Cardiac fibroblast (primary cell): ENCODE measurements around the gene RELL2.

Source experiments
- DNase-seq, 2 donors: peaks; one replicate each; pipeline versions ENCODE4 v3.0.0 to v3.0.0-alpha.2; 2010; ENCODE audit warnings: low read depth in 2 of 2
- H3K4me3 ChIP-seq, 2 donors: replicated peaks in 1 of 2; 1 replicate in 1 of 2; 2 replicates in 1 of 2; pipeline ENCODE4 v1.5.1; 2011; ENCODE audit warnings: low read depth in 2 of 2, low read length in 2 of 2, mild to moderate bottlenecking in 2 of 2, moderate library complexity in 1 of 2
- TF ChIP-seq, protein P1 (sequence below): IDR thresholded peaks from one replicate; pipeline ENCODE4 v1.5.1; 2011; ENCODE audit warnings: low read depth, mild to moderate bottlenecking, low read length, inconsistent platforms

Gene RELL2

GRCh38 chr5:141672841-141673813 lies 36.3 kb downstream of the RELL2 start:
- no peak overlapping the region for H3K4me3 ChIP-seq
- TF ChIP-seq, protein P1, sequence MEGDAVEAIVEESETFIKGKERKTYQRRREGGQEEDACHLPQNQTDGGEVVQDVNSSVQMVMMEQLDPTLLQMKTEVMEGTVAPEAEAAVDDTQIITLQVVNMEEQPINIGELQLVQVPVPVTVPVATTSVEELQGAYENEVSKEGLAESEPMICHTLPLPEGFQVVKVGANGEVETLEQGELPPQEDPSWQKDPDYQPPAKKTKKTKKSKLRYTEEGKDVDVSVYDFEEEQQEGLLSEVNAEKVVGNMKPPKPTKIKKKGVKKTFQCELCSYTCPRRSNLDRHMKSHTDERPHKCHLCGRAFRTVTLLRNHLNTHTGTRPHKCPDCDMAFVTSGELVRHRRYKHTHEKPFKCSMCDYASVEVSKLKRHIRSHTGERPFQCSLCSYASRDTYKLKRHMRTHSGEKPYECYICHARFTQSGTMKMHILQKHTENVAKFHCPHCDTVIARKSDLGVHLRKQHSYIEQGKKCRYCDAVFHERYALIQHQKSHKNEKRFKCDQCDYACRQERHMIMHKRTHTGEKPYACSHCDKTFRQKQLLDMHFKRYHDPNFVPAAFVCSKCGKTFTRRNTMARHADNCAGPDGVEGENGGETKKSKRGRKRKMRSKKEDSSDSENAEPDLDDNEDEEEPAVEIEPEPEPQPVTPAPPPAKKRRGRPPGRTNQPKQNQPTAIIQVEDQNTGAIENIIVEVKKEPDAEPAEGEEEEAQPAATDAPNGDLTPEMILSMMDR: no peak
- DNase-seq: peak in 1 of 2 donors; percentile 37

GRCh38 chr5:141674747-141675146 lies 38.0 kb downstream of the RELL2 start:
- no peak for DNase-seq
- TF ChIP-seq, protein P1: no peak
- H3K4me3 ChIP-seq: no peak overlapping the region

DNA sequence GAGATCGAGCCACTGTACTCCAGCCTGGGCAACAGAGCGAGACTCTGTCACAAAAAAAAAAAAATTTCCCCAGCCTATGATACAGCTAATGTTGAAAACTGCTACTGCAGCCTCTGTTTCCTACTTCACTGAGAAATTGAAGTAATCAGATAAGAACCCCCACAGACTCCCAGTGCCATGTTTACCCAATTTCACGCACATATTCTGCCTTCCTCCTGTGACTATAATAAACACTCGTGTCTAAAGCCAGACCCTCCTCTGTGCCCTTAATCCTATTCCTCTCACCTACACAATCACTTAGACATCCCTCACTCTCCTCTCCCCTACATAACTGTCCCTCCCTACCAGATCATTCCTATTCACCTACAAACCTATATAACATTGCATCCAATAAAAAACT lies 38.9 kb downstream of the RELL2 start:
- H3K4me3 ChIP-seq: no peak overlapping the region
- no peak for DNase-seq
- TF ChIP-seq, protein P1: no peak

DNA sequence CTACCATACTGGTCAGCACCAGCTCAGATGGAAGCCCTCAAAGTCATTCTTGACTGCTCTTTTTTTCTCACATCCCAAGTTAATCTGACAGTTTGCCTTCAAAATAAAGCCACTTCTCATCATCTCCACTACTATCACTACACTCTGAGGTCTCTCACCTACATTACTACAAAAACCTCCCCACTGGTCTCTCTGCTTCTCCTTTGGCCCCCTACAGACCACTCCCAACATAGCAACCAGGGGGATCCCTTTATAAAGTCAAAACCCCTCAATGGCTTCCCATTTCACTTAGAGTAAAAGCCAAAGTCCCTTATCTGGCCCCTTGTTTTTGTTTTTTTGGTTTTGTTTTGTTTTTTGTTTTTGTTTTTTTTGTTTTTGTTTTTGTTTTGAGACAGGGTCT lies 40.6 kb downstream of the RELL2 start:
- H3K4me3 ChIP-seq: no peak overlapping the region
- TF ChIP-seq, protein P1: peak; percentile 20
- DNase-seq: no peak

DNA sequence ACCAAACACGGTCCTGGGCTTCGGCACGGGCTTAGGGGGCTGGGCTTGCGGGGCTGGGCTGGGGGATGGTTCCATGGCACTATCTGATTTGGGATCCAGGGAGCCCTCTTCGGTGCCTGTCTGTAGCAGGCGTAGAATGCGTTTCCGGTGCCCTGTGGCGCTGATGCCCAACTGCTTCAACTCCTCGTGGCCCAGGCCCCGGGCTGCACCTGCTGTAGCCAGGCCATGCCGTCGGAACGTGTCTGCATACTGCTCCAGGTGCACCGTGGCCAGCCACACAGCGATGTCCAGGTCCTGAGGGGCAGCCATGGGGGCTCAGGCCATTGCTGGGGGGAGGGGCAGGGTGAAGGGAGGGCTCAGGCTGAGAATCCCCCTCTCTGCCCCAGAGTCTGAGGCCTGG lies 43.4 kb downstream of the RELL2 start:
- peak overlapping the region in 1 of 2 donors; percentile 58 for H3K4me3 ChIP-seq
- TF ChIP-seq, protein P1: no peak
- no peak for DNase-seq

DNA sequence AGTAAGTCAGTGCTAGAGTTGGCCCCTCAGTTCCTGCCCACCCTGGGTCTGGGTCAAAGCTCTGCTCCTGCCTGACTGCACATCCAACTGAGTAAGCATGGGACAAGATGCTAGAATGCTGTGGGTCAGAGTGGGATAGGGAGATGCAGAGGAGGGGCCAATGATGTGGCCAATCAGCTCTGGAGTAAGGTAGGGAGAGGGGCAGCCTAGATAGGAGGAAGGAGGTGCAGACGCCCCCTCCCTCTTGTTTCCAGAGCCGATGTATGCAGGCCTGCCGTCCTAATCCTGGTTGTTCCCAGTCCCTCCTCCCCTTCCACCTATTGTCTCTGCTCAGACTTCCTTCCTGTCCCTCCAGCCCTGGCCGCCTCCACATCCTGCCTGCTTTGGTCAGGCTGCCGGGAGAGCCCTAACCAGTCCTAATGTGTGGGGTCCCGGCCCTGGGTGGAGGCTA lies 44.0 kb downstream of the RELL2 start:
- TF ChIP-seq, protein P1: no peak
- peak overlapping the region; percentile 44 to 58 for H3K4me3 ChIP-seq
- peak; percentile 73 to 80 for DNase-seq
